ENCODE results near the gene CDH4.

Gene CDH4

GRCh38 chr20:61561111-61561830, 309.2 kb downstream of the CDH4 start:
- TF ChIP-seq, protein P1, sequence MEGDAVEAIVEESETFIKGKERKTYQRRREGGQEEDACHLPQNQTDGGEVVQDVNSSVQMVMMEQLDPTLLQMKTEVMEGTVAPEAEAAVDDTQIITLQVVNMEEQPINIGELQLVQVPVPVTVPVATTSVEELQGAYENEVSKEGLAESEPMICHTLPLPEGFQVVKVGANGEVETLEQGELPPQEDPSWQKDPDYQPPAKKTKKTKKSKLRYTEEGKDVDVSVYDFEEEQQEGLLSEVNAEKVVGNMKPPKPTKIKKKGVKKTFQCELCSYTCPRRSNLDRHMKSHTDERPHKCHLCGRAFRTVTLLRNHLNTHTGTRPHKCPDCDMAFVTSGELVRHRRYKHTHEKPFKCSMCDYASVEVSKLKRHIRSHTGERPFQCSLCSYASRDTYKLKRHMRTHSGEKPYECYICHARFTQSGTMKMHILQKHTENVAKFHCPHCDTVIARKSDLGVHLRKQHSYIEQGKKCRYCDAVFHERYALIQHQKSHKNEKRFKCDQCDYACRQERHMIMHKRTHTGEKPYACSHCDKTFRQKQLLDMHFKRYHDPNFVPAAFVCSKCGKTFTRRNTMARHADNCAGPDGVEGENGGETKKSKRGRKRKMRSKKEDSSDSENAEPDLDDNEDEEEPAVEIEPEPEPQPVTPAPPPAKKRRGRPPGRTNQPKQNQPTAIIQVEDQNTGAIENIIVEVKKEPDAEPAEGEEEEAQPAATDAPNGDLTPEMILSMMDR (conservative IDR thresholded peaks at IDR 0.05): no peak
- TF ChIP-seq ZFX (IDR thresholded peaks at IDR 0.05): no peak

DNA sequence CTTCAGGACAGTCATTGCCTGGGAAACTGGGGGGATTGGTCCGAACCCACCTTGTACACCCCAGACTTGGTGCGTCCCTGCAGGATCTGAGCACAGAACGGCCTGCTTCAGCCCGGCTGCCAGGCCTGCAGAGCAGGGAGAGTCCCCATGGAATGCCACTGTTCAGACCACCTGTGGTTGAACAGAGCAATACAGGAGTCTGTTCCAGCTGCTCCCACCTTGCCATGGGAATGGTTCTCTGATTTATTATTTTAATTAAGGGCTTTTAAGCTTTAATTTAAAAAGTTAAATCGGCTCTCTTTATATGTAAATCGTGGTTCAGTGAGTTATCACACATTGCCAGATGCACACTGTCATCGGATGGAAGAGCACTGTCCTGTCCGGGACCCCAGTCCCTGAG, 310.4 kb downstream of the CDH4 start:
- no peak overlapping the region for H3K27ac ChIP-seq
- TF ChIP-seq, protein P1 (conservative IDR thresholded peaks at IDR 0.05): no peak
- TF ChIP-seq ZFX (IDR thresholded peaks at IDR 0.05): no peak

More at GRCh38 chr20:61561111-61561830, 309.2 kb downstream of the CDH4 start:
- no peak overlapping the region for H3K27ac ChIP-seq

- no peak for TF ChIP-seq ZFX (IDR thresholded peaks at IDR 0.05)
- TF ChIP-seq, protein P1 (conservative IDR thresholded peaks at IDR 0.05): no peak
- H3K27ac ChIP-seq: no peak overlapping the region
Measured at GRCh38 chr20:61562897-61563504, 310.9 kb downstream of the CDH4 start.

DNA sequence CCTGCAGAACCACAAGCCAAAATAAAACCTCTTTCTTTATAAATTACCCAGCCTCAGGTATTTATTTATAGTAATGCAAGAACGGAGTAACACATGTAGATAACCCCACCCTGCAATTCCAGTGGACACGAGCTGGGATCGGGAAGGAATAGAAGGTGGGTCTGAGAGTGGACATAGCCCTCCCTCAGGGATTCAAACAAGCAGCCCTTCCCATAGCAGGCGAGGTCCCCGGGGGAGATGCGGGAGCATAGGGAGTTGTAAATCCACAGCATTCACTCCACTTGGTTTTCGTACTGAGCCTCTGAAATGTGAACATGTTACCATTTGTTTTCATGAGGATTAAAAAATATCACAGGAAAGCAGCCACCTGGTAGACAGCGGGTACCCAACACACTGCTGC, 312.6 kb downstream of the CDH4 start:
- no peak for TF ChIP-seq ZFX (IDR thresholded peaks at IDR 0.05)
- TF ChIP-seq, protein P1 (conservative IDR thresholded peaks at IDR 0.05): no peak
- H3K27ac ChIP-seq: no peak overlapping the region

GRCh38 chr20:61565791-61566190, 313.7 kb downstream of the CDH4 start:
- TF ChIP-seq, protein P1 (conservative IDR thresholded peaks at IDR 0.05): no peak
- no peak for TF ChIP-seq ZFX (IDR thresholded peaks at IDR 0.05)
- no peak overlapping the region for H3K27ac ChIP-seq

DNA sequence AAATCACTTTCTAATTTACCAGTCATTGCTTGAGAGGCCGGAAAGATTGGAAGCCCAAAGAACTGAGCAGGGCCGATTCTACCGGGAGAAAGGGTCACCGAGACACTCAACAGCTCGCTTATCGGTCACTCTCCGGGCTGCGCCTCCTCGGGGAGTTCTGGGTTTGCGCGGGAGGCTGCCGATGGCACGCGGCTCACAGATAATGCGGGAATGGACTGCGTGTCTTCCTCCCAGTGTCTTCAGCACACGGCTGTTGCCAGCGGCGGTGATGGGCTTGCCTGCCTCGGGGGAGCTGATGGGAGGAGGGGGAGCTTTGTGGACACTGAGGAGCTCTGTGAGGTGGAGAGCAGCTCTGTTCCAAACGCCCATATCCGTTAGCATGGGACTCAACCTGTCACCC, 314.6 kb downstream of the CDH4 start:
- no peak overlapping the region for H3K27ac ChIP-seq
- no peak for TF ChIP-seq ZFX (IDR thresholded peaks at IDR 0.05)
- TF ChIP-seq, protein P1 (conservative IDR thresholded peaks at IDR 0.05): no peak

- no peak overlapping the region for H3K27ac ChIP-seq
Measured at GRCh38 chr20:61567204-61567603, 315.1 kb downstream of the CDH4 start.

More at GRCh38 chr20:61567204-61567603, 315.1 kb downstream of the CDH4 start:
- TF ChIP-seq, protein P1 (conservative IDR thresholded peaks at IDR 0.05): no peak
- TF ChIP-seq ZFX (IDR thresholded peaks at IDR 0.05): no peak

Measured in C4-2B (cell line).